NOMO-1 treated with dmso at 0.1 percent for 144 hours (cell line): ENCODE data around the gene MAP3K7.

Experiments used
- DNase-seq: peaks from one replicate; lab custom pipeline; 2025; ENCODE audit not compliant: unreplicated experiment; lab: John Stamatoyannopoulos, UW

The MAP3K7 gene

GRCh38 chr6:90485635-90486277 lies 101.1 kb downstream of the MAP3K7 start:
- no peak for DNase-seq

GRCh38 chr6:90484903-90485302 lies 102.0 kb downstream of the MAP3K7 start:
- no peak for DNase-seq

- DNase-seq = no peak
Observed at GRCh38 chr6:90484385-90484784, 102.5 kb downstream of the MAP3K7 start.

GRCh38 chr6:90483956-90484355 lies 102.9 kb downstream of the MAP3K7 start:
- no peak for DNase-seq

GRCh38 chr6:90483116-90483839 lies 103.6 kb downstream of the MAP3K7 start:
- no peak for DNase-seq

GRCh38 chr6:90480666-90481065 lies 106.2 kb downstream of the MAP3K7 start:
- no peak for DNase-seq

GRCh38 chr6:90479603-90479926 lies 107.3 kb downstream of the MAP3K7 start:
- no peak for DNase-seq

GRCh38 chr6:90478789-90479602 lies 107.9 kb downstream of the MAP3K7 start:
- peak; percentile 72 for DNase-seq

GRCh38 chr6:90478278-90478677 lies 108.6 kb downstream of the MAP3K7 start:
- no peak for DNase-seq

- no peak for DNase-seq
Observed at GRCh38 chr6:90477366-90477765, 109.5 kb downstream of the MAP3K7 start.

- DNase-seq = no peak
Observed at GRCh38 chr6:90472716-90473115, 114.2 kb downstream of the MAP3K7 start.

GRCh38 chr6:90471263-90471662 lies 115.6 kb downstream of the MAP3K7 start:
- no peak for DNase-seq

GRCh38 chr6:90469906-90470305 lies 117.0 kb downstream of the MAP3K7 start:
- DNase-seq = no peak

GRCh38 chr6:90468859-90469258 lies 118.0 kb downstream of the MAP3K7 start:
- no peak for DNase-seq

- no peak for DNase-seq
Observed at GRCh38 chr6:90468080-90468479, 118.8 kb downstream of the MAP3K7 start.

- DNase-seq = no peak
Observed at GRCh38 chr6:90467546-90467945, 119.3 kb downstream of the MAP3K7 start.

- no peak for DNase-seq
Observed at GRCh38 chr6:90466154-90466940, 120.5 kb downstream of the MAP3K7 start.

GRCh38 chr6:90465686-90466085 lies 121.2 kb downstream of the MAP3K7 start:
- DNase-seq = no peak

- DNase-seq = no peak
Observed at GRCh38 chr6:90464507-90464906, 122.4 kb downstream of the MAP3K7 start.

GRCh38 chr6:90463874-90464273 lies 123.0 kb downstream of the MAP3K7 start:
- no peak for DNase-seq
